ENCODE data around the gene ATF7. TPM values are rescaled to one million over a fixed set of nuclear protein-coding genes. Genes with fewer than 3 reads are reported as not detected.
A peak's percentile ranks its signal among the peaks of the same experiment; 100 is the strongest.

ATF7 gene
- total RNA-seq, 4 donors from 2014 or later: 12.5 to 28.0 (median 20.6) TPM

- no peaks in the 10 kb centered on the region for H3K9me3 ChIP-seq
- H3K27ac ChIP-seq: no peak overlapping the region
- H3K4me3 ChIP-seq: no peak overlapping the region
- no peaks in the 10 kb centered on the region for H3K27me3 ChIP-seq
- TF ChIP-seq POLR2A (IDR thresholded peaks at IDR 0.05) (no peak), CTCF (IDR thresholded peaks at IDR 0.05) (no peak)
- H3K36me3 ChIP-seq: peaks cover 0 to 4% (median 0%) of the 10 kb centered on the region in 3 donors
- intact Hi-C loops (cut with DNase I): no loop called here
- H3K4me1 ChIP-seq: peaks cover 0 to 58% (median 11%) of the 10 kb centered on the region in 3 donors
- WGBS, 2 donors: 69% methylated on average over 1 of the region's 1 CpG; no CpG with 5 or more reads in 1 of the 2 donors
- DNase-seq: no peak
Measured at GRCh38 chr12:53593031-53593430, 33.2 kb downstream of the ATF7 start.

GRCh38 chr12:53592426-53592825, 33.8 kb downstream of the ATF7 start:
- intact Hi-C loops (cut with DNase I): no loop called here
- Histone ChIP-seq H3K27ac (no peak overlapping the region), H3K4me3 (no peak overlapping the region), H3K9me3 (no peaks in the 10 kb centered on the region), H3K4me1 (peaks cover 0 to 55% (median 11%) of the 10 kb centered on the region in 3 donors), H3K27me3 (no peaks in the 10 kb centered on the region), H3K36me3 (peaks cover 0 to 4% (median 0%) of the 10 kb centered on the region in 3 donors)
- no peak for DNase-seq
- 88 to 95% methylated on average over 1 of the region's 1 CpG for WGBS, 2 donors
- TF ChIP-seq CTCF (IDR thresholded peaks at IDR 0.05): no peak
- no peak for TF ChIP-seq POLR2A (IDR thresholded peaks at IDR 0.05)

GRCh38 chr12:53591301-53592206, 34.6 kb downstream of the ATF7 start:
- no peak for DNase-seq
- TF ChIP-seq CTCF (IDR thresholded peaks at IDR 0.05) (no peak), POLR2A (IDR thresholded peaks at IDR 0.05) (no peak)
- 64 to 71% methylated on average over 4 to 5 of the region's 6 CpGs for WGBS, 2 donors
- Histone ChIP-seq H3K27me3 (no peaks in the 10 kb centered on the region), H3K36me3 (peaks cover 0 to 4% (median 0%) of the 10 kb centered on the region in 3 donors), H3K9me3 (no peaks in the 10 kb centered on the region), H3K4me3 (no peak overlapping the region), H3K27ac (peak overlapping the region in 1 of 4 donors; percentile 39), H3K4me1 (peaks cover 0 to 47% (median 7%) of the 10 kb centered on the region in 3 donors)
- intact Hi-C loops (cut with DNase I): no loop called here

GRCh38 chr12:53590652-53591051, 35.5 kb downstream of the ATF7 start:
- intact Hi-C loops (cut with DNase I): no loop called here
- no peaks in the 10 kb centered on the region for H3K9me3 ChIP-seq
- H3K36me3 ChIP-seq: peaks cover 0 to 4% (median 0%) of the 10 kb centered on the region in 3 donors
- H3K27ac ChIP-seq: no peak overlapping the region
- 91 to 92% methylated on average over 3 of the region's 3 CpGs for WGBS, 2 donors
- TF ChIP-seq POLR2A (IDR thresholded peaks at IDR 0.05): no peak
- no peak for TF ChIP-seq CTCF (IDR thresholded peaks at IDR 0.05)
- no peaks in the 10 kb centered on the region for H3K27me3 ChIP-seq
- no peak overlapping the region for H3K4me3 ChIP-seq
- no peak for DNase-seq
- H3K4me1 ChIP-seq: peaks cover 0 to 43% (median 7%) of the 10 kb centered on the region in 3 donors

GRCh38 chr12:53589915-53590314, 36.3 kb downstream of the ATF7 start:
- H3K27ac ChIP-seq: no peak overlapping the region
- peaks cover 0 to 39% (median 7%) of the 10 kb centered on the region in 3 donors for H3K4me1 ChIP-seq
- no peak overlapping the region for H3K4me3 ChIP-seq
- peaks cover 0 to 4% (median 0%) of the 10 kb centered on the region in 3 donors for H3K36me3 ChIP-seq
- intact Hi-C loops (cut with DNase I): no loop called here
- 91 to 94% methylated on average over 4 of the region's 4 CpGs for WGBS, 2 donors
- no peak for DNase-seq
- H3K27me3 ChIP-seq: no peaks in the 10 kb centered on the region
- H3K9me3 ChIP-seq: no peaks in the 10 kb centered on the region
- TF ChIP-seq CTCF (IDR thresholded peaks at IDR 0.05): no peak

Measured in esophagus squamous epithelium (tissue), 5 donors.